Cardiac muscle cell (in vitro differentiated cells and primary cell): Measurements from ENCODE around the gene LRBA. TPM values are rescaled to one million over a fixed set of nuclear protein-coding genes. Genes with fewer than 3 reads are reported as not detected.
"Not testable (repeated sequence)": the region's sequence is repeated elsewhere in the genome, so short reads cannot be mapped to it uniquely, and the experiment has no call there.

ENCODE experiments used
- DNase-seq, 2 donors: peaks; one replicate each; pipeline versions ENCODE4 v3.0.0 to v3.0.0-alpha.2; 2010 to 2017; ENCODE audit warnings: low read depth in 1 of 2, low spot score in 1 of 2
- H3K27ac ChIP-seq: fragments of 200-600 bp; sonication (generic); 2 replicates; pipeline ENCODE4 v1.5.1; 2016
- H3K27me3 ChIP-seq: fragments of 200-600 bp; sonication (generic); 2 replicates; pipeline ENCODE4 v1.6.0; 2016; ENCODE audit warnings: control low read depth
- H3K36me3 ChIP-seq: fragments of 200-600 bp; sonication (generic); 2 replicates; pipeline ENCODE4 v1.5.1; 2016; ENCODE audit warnings: control low read depth
- H3K4me1 ChIP-seq: fragments of 200-600 bp; sonication (generic); 2 replicates; pipeline ENCODE4 v1.8.1; 2017; ENCODE audit warnings: low read depth, mild to moderate bottlenecking, mixed run types
- H3K4me3 ChIP-seq: fragments of 200-600 bp; sonication (generic); 2 replicates; pipeline ENCODE4 v1.5.1; 2016; ENCODE audit warnings: mild to moderate bottlenecking
- H3K9me3 ChIP-seq: fragments of 200-600 bp; sonication (generic); 2 replicates; pipeline ENCODE4 v1.5.1; 2017; ENCODE audit warnings: low read depth, mild to moderate bottlenecking, control low read depth
- CTCF ChIP-seq: IDR thresholded peaks from 2 replicates; pipeline ENCODE4 v1.5.1; 2012; ENCODE audit warnings: low read depth, mild to moderate bottlenecking, low read length
- polyA plus RNA-seq: library from polyadenylated mRNA; unstranded; fragments of >200 nt; fragmentation: Nextera tagmentation; extraction: Ambion mirVana; gene quantifications from 2 replicates; pipeline ENCODE4 v1.2.1, GENCODE V29; 2016
- total RNA-seq: library from RNA; depleted of rRNA; stranded (reverse); fragments of >200 nt; gene quantifications from 2 replicates; pipeline ENCODE4 v1.2.3, GENCODE V29; 2016

The LRBA gene
- total and polyA plus RNA-seq, 2 experiments from 2014 or later = 17.7 to 58.8 TPM

DNA sequence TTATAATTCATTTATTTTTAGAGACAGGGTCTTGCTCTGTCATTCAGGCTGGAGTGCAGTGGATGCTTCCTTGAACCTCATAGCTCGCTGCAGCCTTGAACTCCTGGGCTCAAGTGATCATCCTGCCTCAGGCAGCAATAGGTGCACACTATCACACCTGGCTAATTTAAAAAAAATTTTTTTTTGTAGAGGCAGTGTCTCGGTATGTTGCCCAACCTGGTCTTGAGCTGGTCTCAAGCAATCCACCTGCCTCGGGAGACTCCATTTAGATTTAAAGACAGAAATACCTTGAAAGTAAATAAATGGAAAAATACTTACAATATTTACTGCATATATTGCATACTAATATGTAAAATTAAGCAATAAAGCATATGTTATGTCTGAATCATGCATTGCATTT is 473.4 kb downstream of the LRBA start:
- TF ChIP-seq CTCF = no peak
- no peaks in the 10 kb centered on the region for H3K9me3 ChIP-seq
- no peak overlapping the region for H3K27ac ChIP-seq
- no peaks in the 10 kb centered on the region for H3K27me3 ChIP-seq
- DNase-seq = no peak
- no peak overlapping the region for H3K4me3 ChIP-seq
- peaks cover 4% of the 10 kb centered on the region for H3K4me1 ChIP-seq
- no peaks in the 10 kb centered on the region for H3K36me3 ChIP-seq

GRCh38 chr4:150540959-150541360 is 474.1 kb downstream of the LRBA start:
- Histone ChIP-seq H3K9me3 (no peaks in the 10 kb centered on the region), H3K4me3 (no peak overlapping the region), H3K36me3 (no peaks in the 10 kb centered on the region), H3K27me3 (no peaks in the 10 kb centered on the region), H3K27ac (no peak overlapping the region), H3K4me1 (peaks cover 4% of the 10 kb centered on the region)
- no peak for TF ChIP-seq CTCF
- no peak for DNase-seq

GRCh38 chr4:150540536-150540935 is 474.5 kb downstream of the LRBA start:
- Histone ChIP-seq H3K36me3 (no peaks in the 10 kb centered on the region), H3K27ac (no peak overlapping the region), H3K4me3 (no peak overlapping the region), H3K27me3 (no peaks in the 10 kb centered on the region), H3K9me3 (no peaks in the 10 kb centered on the region), H3K4me1 (peaks cover 4% of the 10 kb centered on the region)
- no peak for TF ChIP-seq CTCF
- no peak for DNase-seq

DNA sequence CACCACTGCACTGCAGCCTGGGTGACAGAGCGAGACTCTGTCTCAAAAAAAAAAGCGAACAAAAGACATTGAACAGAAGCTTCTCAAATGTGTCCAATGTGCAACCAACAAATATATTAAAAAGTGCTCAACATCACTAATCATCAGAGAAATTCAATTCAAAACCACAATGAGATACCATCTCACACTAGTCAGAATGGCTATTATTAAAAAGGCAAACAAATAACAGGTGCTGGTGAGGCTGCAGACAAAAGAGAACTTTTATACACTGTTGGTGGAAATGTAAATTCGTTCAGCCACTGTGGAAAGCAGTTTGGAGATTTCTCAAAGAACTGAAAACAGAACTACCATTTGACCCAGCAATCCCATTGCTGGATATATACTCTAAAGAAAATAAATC is 477.2 kb downstream of the LRBA start:
- H3K9me3 ChIP-seq, DNase-seq, H3K4me3 ChIP-seq, H3K27me3 ChIP-seq, H3K27ac ChIP-seq, H3K36me3 ChIP-seq, H3K4me1 ChIP-seq: not testable (repeated sequence)

DNA sequence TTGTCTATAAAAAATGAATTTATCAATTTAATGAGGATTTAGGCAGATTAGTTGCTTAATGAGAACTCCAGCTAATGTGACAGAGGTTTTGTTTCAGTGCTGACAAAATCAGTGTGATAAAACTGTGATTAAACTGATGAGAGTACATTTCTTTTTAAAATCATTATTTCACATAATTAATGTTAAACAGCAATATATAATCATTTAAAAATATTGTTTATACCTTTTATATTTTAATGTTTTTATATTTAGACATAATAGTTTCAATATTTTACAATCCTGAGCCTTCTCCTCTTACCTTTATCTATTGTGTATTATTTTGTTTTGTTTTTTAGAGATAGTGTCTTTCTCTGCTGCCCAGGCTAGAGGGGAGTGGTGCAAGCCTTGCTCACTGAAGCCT is 480.3 kb downstream of the LRBA start:
- no peaks in the 10 kb centered on the region for H3K4me1 ChIP-seq
- no peak overlapping the region for H3K27ac ChIP-seq
- TF ChIP-seq CTCF = no peak
- no peak for DNase-seq
- H3K4me3 ChIP-seq = no peak overlapping the region
- H3K36me3 ChIP-seq = no peaks in the 10 kb centered on the region
- no peaks in the 10 kb centered on the region for H3K9me3 ChIP-seq
- H3K27me3 ChIP-seq = no peaks in the 10 kb centered on the region

GRCh38 chr4:150533673-150534072 is 481.4 kb downstream of the LRBA start:
- Histone ChIP-seq H3K27me3 (no peaks in the 10 kb centered on the region), H3K9me3 (no peaks in the 10 kb centered on the region), H3K27ac (no peak overlapping the region), H3K4me1 (no peaks in the 10 kb centered on the region), H3K36me3 (no peaks in the 10 kb centered on the region), H3K4me3 (no peak overlapping the region)
- no peak for DNase-seq
- no peak for TF ChIP-seq CTCF
